Umbilical cord (tissue), 2 donors: ENCODE results near the gene STOX2. TPM values are rescaled to one million over a fixed set of nuclear protein-coding genes. Genes with fewer than 3 reads are reported as not detected.
A peak's percentile ranks its signal among the peaks of the same experiment; 100 is the strongest.

Source experiments
- DNase-seq: peaks from one replicate; pipeline ENCODE4 v3.0.0-alpha.2; 2015; ENCODE audit warnings: low spot score
- total RNA-seq: library from RNA; depleted of rRNA; stranded (reverse); fragments of >200 nt; gene quantifications from one replicate; pipeline ENCODE4 v1.2.3, GENCODE V29; 2014; ENCODE audit warnings: low replicate concordance; ENCODE audit not compliant: insufficient read depth

Gene STOX2, protein sequence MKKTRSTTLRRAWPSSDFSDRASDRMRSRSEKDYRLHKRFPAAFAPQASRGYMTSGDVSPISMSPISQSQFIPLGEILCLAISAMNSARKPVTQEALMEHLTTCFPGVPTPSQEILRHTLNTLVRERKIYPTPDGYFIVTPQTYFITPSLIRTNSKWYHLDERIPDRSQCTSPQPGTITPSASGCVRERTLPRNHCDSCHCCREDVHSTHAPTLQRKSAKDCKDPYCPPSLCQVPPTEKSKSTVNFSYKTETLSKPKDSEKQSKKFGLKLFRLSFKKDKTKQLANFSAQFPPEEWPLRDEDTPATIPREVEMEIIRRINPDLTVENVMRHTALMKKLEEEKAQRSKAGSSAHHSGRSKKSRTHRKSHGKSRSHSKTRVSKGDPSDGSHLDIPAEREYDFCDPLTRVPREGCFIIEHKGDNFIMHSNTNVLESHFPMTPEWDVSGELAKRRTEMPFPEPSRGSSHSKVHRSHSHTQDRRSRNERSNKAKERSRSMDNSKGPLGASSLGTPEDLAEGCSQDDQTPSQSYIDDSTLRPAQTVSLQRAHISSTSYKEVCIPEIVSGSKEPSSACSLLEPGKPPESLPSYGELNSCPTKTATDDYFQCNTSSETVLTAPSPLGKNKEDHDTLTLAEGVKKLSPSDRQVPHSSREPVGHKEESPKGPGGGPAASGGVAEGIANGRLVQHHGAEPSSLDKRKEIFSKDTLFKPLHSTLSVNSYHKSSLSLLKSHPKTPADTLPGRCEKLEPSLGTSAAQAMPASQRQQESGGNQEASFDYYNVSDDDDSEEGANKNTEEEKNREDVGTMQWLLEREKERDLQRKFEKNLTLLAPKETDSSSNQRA (N-terminal part only)
- total RNA-seq, result 17.6 TPM

DNA sequence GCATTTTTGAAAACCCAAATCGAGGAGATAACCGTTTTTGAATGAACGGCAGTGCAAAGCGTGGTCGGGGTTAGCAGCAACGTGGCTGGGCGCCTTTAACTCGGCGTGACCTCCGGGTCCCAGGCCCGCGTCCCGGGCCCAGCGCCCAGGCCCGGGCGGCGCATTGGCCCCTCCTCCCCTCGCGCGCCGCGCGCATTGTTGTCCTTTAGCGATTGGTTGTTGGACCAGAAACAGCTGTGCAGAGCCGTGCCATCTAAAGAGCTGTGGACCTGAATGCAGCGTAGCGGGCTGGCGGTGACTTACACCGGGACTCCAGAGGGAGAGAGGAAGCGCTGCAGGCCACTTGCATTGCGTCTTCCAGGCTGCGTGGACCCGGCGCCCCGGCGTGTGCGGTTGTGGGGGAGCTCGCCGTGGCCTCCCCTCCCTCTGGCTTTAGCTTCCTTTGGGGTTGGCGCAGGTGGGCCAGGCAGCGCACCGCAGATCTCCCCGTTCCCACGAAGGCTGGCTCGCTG, at the start of gene STOX2:
Gene STOX2 (plus strand): TSS at position 227 of the 512 bp plus-strand sequence. CDS start 1,484 bp downstream, outside the sequence.
- peak; percentile 84 for DNase-seq

DNA sequence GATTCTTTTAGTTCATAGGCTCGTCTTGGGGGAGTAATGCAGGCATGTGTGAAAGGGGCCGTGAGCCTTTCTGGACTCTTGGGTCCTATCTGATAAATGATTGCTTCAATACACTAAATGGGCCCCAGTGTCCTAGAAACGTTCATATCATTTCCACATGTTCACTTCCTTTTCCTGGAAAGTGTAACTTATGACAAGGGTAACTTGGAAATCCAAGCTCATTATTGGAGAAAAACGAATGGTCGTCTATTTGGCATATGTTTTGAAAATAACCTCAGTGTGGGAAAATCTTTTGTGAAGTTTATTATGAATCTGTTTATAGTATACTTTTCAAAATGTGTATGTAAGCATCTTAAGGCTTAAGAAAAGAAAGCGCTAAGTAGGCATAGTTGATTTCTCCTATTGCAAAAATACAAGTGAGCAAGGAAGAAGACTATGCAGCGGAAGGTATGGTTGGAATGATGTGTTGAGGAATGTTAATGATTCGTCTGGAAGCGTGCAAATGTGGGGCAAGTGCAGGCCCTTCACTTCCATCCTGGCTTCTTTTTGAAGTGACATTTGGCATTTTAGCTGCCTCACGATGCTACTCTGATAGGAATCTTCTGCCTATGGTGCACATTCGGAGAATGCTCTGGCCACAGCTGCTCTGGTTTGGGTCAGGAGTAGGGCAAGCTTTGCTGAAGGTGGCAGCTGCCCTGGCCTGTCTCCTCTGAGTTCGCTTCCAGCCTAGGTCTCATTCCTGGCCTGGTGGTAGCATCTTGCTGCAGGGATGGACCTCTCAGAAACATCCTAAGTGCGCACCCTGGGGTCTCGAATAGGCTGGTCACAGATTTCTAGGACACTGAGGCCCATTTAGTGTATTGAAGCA, 49.5 kb upstream of the STOX2 start:
- no peak for DNase-seq

GRCh38 chr4:183857040-183857439, 48.1 kb upstream of the STOX2 start:
- no peak for DNase-seq

DNA sequence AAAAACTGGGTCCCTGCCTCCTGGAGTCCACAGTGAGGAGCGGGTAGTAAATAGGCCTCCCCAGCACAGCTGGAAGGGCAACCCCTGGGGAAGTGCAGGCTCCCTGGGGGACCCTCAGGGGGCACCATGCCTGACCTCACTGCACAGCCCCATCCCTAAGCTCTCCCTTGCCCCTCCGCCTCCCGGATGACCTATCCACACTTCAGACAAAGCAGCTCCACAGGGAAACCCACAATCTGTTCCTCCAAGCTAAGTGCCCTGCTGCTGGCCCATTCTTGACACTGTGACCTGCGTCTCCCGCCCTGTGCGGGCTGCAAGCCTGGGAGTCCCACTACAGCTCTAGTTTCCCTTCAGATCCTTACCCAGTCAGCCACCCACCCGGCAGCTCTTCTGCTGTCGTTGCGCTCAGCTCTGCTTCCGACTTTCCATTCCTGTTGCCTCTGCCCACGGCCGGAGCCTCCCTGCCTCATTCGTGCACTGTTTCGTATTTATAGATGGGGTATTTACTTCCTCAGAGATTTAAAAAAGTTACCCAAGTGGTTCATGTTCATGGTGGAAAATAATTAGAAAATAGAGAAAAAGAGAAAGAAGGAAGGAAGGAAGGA, 47.0 kb upstream of the STOX2 start:
- DNase-seq, result no peak

DNA sequence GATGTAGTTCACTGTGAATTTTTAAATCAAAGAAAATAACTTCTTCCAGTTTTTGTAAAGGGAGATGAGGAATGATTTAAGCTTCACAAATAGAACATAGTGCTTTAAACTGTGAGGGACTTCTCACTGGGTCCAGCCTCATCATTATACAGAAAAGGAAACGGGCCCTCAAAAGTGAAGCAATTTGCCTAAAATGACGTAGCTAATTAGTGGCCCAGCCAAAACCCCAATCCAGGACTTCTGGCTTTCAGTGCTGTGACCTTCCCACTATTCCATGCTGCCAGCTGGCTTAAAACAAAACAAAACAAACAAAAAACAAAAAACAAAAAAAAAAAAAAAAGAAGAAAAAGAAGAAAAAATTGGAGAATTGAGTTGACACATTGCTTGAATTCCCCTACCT, 45.0 kb upstream of the STOX2 start:
- DNase-seq, result no peak

- DNase-seq, result no peak
These were observed 44.4 kb upstream of the STOX2 start for GRCh38 chr4:183860731-183861130.

DNA sequence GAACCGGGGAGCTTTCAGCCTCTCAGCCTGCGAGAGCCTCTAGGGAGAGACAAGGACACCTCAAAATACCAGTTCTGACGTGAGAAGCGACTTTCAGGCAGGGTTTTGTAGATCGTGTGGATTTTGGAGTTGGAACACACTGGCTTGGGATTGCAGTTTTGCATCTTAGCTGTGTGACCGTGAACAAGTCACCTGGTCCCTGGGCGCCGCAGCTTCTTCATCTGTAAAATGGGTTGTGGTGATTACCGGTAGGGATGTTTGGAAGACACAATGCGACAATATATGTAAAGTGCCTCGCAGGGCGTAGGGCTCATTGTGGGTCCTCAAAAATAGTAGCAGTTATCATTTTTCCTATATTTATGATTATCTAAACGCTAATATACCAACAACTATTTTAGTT, 43.7 kb upstream of the STOX2 start:
- DNase-seq, result no peak

GRCh38 chr4:183863155-183863825, 41.8 kb upstream of the STOX2 start:
- no peak for DNase-seq

GRCh38 chr4:183867247-183867646, 37.9 kb upstream of the STOX2 start:
- DNase-seq, result no peak

GRCh38 chr4:183870997-183871396, 34.1 kb upstream of the STOX2 start:
- DNase-seq, result no peak

DNA sequence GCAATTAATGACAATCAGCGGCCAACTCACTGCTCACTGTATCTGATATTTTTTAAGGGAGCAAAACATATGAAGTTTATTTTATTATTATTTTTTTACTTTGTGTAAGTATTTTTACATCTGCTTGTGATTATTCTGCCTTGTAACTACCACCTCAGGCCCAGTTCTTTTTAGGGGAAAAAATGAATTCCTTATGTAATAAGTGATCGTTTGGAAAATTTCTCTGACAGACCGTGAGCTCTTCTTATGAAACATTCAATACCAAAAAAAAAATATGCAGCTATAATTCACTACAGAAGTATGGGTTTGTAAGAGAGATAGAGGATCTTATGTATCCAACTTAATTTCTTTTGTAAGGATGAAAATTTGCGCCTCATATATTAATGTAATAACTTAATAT, 33.5 kb upstream of the STOX2 start:
- DNase-seq, result no peak

GRCh38 chr4:183872531-183872930, 32.6 kb upstream of the STOX2 start:
- DNase-seq, result peak; percentile 19

DNA sequence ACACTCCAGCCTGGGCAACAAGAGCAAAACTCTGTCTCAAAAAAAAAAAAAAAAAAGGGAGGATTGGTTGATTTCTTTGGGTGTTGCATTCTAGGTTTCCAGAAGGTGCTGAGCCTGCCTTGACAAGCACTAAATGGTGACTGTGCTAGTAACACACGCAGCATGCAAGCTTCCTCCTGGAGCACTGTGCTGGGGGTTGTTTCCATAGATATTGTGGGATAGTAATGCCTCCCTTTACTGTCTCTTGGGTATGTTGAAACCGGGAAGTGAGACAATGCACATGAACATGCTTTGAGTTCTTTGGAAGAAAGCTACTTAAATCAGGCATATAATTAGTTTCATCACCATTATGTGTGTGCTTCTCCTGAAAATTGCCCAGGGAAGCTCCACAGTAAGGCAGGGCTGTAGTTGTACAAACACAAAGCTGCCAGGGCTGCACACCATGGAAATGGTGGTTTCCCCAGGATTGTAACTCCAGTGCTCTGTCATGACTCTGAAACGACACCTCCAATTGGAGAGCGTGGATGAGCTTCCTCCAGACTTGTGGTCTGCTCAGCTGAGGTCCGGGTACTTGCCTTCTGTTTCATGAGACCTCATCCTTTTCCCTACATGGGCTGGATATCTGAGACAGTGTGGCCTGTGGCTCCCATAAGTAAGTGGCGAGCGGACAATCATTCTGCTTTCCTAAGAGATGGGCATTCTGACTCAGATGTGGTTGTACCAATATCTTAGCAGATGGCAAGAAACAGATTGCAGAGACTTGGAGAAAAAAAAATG, 31.5 kb upstream of the STOX2 start:
- DNase-seq, result no peak

DNA sequence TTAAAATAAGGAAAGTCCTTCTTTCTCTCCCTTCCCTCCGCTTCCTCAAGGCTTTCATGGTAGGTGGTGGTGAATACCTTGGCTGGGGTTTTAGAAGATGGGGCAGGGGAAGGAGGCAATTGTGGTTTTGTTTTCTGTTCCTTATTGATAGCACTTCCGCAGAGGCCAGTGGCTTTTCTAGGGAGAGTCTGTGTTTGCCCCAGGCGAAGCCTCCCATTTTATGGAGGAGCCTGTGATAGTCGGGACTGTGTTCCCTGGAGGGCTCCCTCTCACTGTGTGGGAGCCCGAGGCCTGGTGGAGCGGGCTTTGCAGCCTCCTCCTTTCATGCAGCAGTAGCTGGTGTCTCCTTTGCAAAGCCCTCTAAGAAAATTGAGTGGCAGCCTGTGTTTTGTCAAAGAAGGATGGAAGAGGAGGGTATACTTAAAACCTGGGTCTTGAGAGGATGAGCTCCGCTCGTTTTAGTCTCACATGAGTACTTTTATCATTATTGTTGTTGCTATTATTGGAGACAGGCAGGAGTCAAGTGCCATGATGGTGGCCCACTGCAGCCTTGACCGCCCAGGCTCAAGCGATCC, 29.8 kb upstream of the STOX2 start:
- DNase-seq, result no peak

GRCh38 chr4:183876268-183876934, 28.7 kb upstream of the STOX2 start:
- DNase-seq, result peak; percentile 90

- no peak for DNase-seq
These were observed 26.7 kb upstream of the STOX2 start for GRCh38 chr4:183878251-183878970.

- no peak for DNase-seq
These were observed 19.8 kb upstream of the STOX2 start for GRCh38 chr4:183885205-183885720.

GRCh38 chr4:183887351-183887750, 17.8 kb upstream of the STOX2 start:
- no peak for DNase-seq
